K562 (cell line): Measurements from ENCODE around the gene SLC25A36. TPM values are rescaled to one million over a fixed set of nuclear protein-coding genes. Genes with fewer than 3 reads are reported as not detected.

Source experiments
- BDP1 ChIP-seq: IDR thresholded peaks from 3 replicates; pipeline ENCODE4 v1.6.1; 2011; ENCODE audit not compliant: insufficient read length, insufficient read depth
- HDAC1 ChIP-seq, 2 experiments: fragments of 450-650 bp; IDR thresholded peaks; 2 replicates each; pipeline ENCODE4 v1.6.1; 2016 to 2017; ENCODE audit warnings: inconsistent platforms in 1 of 2, mild to moderate bottlenecking in 1 of 2, moderate library complexity in 1 of 2
- RHOXF2B ChIP-seq: fragments of 250-450 bp; sonication (Bioruptor Pico); conservative IDR thresholded peaks from 2 replicates; pipeline ENCODE4 v1.5.1; 2021
- SMAD2 ChIP-seq: fragments of 150-350 bp; IDR thresholded peaks from 2 replicates; pipeline ENCODE4 v1.6.1; 2014; ENCODE audit warnings: low read depth, mild to moderate bottlenecking, low read length
- TOE1 ChIP-seq, 2 experiments: fragments of 450-650 bp in 1 of 2; sonication (generic) in 1 of 2; formaldehyde crosslinking in 1 of 2; IDR thresholded peaks; 2 replicates each; pipeline versions ENCODE4 v1.7.1 to v1.8.0; 2016 to 2022; ENCODE audit warnings: borderline replicate concordance in 2 of 2, mild to moderate bottlenecking in 2 of 2, antibody characterized with exemption in 1 of 2, inconsistent platforms in 1 of 2, low read depth in 1 of 2, missing genetic modification reagents in 1 of 2, moderate library complexity in 1 of 2
- ZNF75A ChIP-seq: fragments of 450-650 bp; formaldehyde crosslinking; IDR thresholded peaks from 2 replicates; pipeline ENCODE4 v1.4.0; 2020; ENCODE audit warnings: mild to moderate bottlenecking
- polyA plus RNA-seq, 8 experiments: library from polyadenylated mRNA; depleted of rRNA in 4 of 8; stranded (reverse) in 5 of 8; unstranded in 3 of 8; fragments of >200 nt; fragmentation: Nextera tagmentation in 2 of 8; fragmentation: Illumina TruSeq in 1 of 8; extraction: Ambion mirVana in 2 of 8; extraction: Trizol in 1 of 8; gene quantifications; 2 replicates each; pipeline versions ENCODE4 v1.2.1 to v1.2.3, GENCODE V29; 2011 to 2014; ENCODE audit warnings: inconsistent platforms in 1 of 8, missing spikeins in 1 of 8
- total RNA-seq, 7 experiments: library from RNA; depleted of rRNA in 6 of 7; stranded (reverse); fragments of >200 nt in 6 of 7; fragmentation: Illumina TruSeq in 2 of 7; extraction: Trizol in 2 of 7; gene quantifications; 2 replicates each; pipeline versions ENCODE4 v1.2.1 to v1.2.3, GENCODE V29; 2011 to 2021; ENCODE audit warnings: low replicate concordance in 1 of 7
- TF ChIP-seq, protein P1 (sequence below): sonication (generic); formaldehyde crosslinking; IDR thresholded peaks from 2 replicates; pipeline ENCODE4 v1.8.1; 2023; ENCODE audit warnings: mild to moderate bottlenecking, missing genetic modification reagents
- TF ChIP-seq, protein P2 (sequence below): fragments of 450-650 bp; IDR thresholded peaks from 2 replicates; pipeline ENCODE4 v1.6.1; 2018; ENCODE audit not compliant: partially characterized antibody
- TF ChIP-seq, protein P3 (sequence below): fragments of 250-450 bp; sonication (Bioruptor Pico); IDR thresholded peaks from 2 replicates; pipeline ENCODE4 v1.4.0; 2020; ENCODE audit warnings: mild to moderate bottlenecking, moderate library complexity, borderline replicate concordance
- TF ChIP-seq, protein P4 (sequence below): fragments of 250-450 bp; sonication (Bioruptor Pico); IDR thresholded peaks from 2 replicates; pipeline ENCODE4 v1.5.0; 2021; ENCODE audit warnings: mild to moderate bottlenecking, borderline replicate concordance

SLC25A36 gene
- total and polyA plus RNA-seq, 9 of the 15 experiments (the other 6 are each of a cell fraction or from before 2014, with no cell fraction given): 12.0 to 95.3 (median 43.3) TPM

DNA sequence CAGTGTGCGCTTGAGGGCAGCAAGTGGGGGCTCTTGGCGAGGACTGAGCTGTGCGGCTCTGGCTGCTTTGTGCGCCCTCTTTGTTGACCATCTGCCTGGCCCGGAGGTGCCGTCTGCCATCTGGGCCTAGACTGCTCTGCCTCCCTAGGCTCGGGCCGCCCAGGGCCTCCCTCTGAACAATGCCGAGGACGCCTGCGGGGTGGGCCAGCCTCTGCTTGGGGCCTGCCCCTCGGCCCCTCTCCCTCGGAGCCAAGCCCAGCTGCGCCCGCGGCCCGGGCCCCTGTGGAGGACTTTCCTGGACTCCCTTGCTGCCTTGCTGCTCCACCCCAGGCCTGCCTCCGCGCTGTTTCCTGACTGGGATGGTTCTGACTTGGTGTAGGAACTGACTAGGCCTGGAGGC, 77.6 kb downstream of the SLC25A36 start (continued):
- TF ChIP-seq, protein P1, sequence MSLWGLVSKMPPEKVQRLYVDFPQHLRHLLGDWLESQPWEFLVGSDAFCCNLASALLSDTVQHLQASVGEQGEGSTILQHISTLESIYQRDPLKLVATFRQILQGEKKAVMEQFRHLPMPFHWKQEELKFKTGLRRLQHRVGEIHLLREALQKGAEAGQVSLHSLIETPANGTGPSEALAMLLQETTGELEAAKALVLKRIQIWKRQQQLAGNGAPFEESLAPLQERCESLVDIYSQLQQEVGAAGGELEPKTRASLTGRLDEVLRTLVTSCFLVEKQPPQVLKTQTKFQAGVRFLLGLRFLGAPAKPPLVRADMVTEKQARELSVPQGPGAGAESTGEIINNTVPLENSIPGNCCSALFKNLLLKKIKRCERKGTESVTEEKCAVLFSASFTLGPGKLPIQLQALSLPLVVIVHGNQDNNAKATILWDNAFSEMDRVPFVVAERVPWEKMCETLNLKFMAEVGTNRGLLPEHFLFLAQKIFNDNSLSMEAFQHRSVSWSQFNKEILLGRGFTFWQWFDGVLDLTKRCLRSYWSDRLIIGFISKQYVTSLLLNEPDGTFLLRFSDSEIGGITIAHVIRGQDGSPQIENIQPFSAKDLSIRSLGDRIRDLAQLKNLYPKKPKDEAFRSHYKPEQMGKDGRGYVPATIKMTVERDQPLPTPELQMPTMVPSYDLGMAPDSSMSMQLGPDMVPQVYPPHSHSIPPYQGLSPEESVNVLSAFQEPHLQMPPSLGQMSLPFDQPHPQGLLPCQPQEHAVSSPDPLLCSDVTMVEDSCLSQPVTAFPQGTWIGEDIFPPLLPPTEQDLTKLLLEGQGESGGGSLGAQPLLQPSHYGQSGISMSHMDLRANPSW (CRISPR knock-in tag): no peak
- TF ChIP-seq, protein P2, sequence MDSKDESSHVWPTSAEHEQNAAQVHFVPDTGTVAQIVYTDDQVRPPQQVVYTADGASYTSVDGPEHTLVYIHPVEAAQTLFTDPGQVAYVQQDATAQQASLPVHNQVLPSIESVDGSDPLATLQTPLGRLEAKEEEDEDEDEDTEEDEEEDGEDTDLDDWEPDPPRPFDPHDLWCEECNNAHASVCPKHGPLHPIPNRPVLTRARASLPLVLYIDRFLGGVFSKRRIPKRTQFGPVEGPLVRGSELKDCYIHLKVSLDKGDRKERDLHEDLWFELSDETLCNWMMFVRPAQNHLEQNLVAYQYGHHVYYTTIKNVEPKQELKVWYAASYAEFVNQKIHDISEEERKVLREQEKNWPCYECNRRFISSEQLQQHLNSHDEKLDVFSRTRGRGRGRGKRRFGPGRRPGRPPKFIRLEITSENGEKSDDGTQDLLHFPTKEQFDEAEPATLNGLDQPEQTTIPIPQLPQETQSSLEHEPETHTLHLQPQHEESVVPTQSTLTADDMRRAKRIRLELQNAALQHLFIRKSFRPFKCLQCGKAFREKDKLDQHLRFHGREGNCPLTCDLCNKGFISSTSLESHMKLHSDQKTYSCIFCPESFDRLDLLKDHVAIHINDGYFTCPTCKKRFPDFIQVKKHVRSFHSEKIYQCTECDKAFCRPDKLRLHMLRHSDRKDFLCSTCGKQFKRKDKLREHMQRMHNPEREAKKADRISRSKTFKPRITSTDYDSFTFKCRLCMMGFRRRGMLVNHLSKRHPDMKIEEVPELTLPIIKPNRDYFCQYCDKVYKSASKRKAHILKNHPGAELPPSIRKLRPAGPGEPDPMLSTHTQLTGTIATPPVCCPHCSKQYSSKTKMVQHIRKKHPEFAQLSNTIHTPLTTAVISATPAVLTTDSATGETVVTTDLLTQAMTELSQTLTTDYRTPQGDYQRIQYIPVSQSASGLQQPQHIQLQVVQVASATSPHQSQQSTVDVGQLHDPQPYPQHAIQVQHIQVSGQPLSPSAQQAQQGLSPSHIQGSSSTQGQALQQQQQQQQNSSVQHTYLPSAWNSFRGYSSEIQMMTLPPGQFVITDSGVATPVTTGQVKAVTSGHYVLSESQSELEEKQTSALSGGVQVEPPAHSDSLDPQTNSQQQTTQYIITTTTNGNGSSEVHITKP: no peak
- TF ChIP-seq, protein P3, sequence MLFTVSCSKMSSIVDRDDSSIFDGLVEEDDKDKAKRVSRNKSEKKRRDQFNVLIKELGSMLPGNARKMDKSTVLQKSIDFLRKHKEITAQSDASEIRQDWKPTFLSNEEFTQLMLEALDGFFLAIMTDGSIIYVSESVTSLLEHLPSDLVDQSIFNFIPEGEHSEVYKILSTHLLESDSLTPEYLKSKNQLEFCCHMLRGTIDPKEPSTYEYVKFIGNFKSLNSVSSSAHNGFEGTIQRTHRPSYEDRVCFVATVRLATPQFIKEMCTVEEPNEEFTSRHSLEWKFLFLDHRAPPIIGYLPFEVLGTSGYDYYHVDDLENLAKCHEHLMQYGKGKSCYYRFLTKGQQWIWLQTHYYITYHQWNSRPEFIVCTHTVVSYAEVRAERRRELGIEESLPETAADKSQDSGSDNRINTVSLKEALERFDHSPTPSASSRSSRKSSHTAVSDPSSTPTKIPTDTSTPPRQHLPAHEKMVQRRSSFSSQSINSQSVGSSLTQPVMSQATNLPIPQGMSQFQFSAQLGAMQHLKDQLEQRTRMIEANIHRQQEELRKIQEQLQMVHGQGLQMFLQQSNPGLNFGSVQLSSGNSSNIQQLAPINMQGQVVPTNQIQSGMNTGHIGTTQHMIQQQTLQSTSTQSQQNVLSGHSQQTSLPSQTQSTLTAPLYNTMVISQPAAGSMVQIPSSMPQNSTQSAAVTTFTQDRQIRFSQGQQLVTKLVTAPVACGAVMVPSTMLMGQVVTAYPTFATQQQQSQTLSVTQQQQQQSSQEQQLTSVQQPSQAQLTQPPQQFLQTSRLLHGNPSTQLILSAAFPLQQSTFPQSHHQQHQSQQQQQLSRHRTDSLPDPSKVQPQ (CRISPR knock-in tag): no peak
- no peak for TF ChIP-seq TOE1 (IDR thresholded peaks at IDR 0.05; ENCODE audit: borderline replicate concordance)
- no peak for TF ChIP-seq TOE1 (CRISPR knock-in tag; IDR thresholded peaks at IDR 0.05; ENCODE audit: borderline replicate concordance, low read depth)
- TF ChIP-seq ZNF75A: no peak
- no peak for TF ChIP-seq SMAD2
- TF ChIP-seq BDP1: no peak
- TF ChIP-seq RHOXF2B (CRISPR knock-in tag): no peak
- TF ChIP-seq, protein P4, sequence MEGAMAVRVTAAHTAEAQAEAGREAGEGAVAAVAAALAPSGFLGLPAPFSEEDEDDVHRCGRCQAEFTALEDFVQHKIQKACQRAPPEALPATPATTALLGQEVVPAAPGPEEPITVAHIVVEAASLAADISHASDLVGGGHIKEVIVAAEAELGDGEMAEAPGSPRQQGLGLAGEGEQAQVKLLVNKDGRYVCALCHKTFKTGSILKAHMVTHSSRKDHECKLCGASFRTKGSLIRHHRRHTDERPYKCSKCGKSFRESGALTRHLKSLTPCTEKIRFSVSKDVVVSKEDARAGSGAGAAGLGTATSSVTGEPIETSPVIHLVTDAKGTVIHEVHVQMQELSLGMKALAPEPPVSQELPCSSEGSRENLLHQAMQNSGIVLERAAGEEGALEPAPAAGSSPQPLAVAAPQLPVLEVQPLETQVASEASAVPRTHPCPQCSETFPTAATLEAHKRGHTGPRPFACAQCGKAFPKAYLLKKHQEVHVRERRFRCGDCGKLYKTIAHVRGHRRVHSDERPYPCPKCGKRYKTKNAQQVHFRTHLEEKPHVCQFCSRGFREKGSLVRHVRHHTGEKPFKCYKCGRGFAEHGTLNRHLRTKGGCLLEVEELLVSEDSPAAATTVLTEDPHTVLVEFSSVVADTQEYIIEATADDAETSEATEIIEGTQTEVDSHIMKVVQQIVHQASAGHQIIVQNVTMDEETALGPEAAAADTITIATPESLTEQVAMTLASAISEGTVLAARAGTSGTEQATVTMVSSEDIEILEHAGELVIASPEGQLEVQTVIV: no peak
- no peak for TF ChIP-seq HDAC1 (IDR thresholded peaks at IDR 0.05)
- TF ChIP-seq, all 486 proteins: peak for 0
